HFF-Myc (cell line): ENCODE measurements around the gene ENO2.

ENCODE experiments used
- DNase-seq: peaks from one replicate; pipeline ENCODE4 v3.0.0-alpha.2; 2011; ENCODE audit warnings: low read depth; ENCODE audit errors: extremely low read depth
- H3K4me3 ChIP-seq: replicated peaks from 2 replicates; pipeline ENCODE4 v1.5.1; 2011; ENCODE audit warnings: low read depth, mild to moderate bottlenecking, control low read depth, low read length
- TF ChIP-seq, protein P1 (sequence below): IDR thresholded peaks from 2 replicates; pipeline ENCODE4 v1.5.1; 2012; ENCODE audit warnings: mild to moderate bottlenecking, low read depth, low read length, control low read depth; ENCODE audit errors: missing control alignments

ENO2 gene

GRCh38 chr12:6959058-6959804 lies 44.9 kb downstream of the ENO2 start:
- DNase-seq = no peak
- TF ChIP-seq, protein P1, sequence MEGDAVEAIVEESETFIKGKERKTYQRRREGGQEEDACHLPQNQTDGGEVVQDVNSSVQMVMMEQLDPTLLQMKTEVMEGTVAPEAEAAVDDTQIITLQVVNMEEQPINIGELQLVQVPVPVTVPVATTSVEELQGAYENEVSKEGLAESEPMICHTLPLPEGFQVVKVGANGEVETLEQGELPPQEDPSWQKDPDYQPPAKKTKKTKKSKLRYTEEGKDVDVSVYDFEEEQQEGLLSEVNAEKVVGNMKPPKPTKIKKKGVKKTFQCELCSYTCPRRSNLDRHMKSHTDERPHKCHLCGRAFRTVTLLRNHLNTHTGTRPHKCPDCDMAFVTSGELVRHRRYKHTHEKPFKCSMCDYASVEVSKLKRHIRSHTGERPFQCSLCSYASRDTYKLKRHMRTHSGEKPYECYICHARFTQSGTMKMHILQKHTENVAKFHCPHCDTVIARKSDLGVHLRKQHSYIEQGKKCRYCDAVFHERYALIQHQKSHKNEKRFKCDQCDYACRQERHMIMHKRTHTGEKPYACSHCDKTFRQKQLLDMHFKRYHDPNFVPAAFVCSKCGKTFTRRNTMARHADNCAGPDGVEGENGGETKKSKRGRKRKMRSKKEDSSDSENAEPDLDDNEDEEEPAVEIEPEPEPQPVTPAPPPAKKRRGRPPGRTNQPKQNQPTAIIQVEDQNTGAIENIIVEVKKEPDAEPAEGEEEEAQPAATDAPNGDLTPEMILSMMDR = no peak
- H3K4me3 ChIP-seq = no peak overlapping the region

- TF ChIP-seq, protein P1 = no peak
- H3K4me3 ChIP-seq = no peak overlapping the region
These were observed 45.6 kb downstream of the ENO2 start for GRCh38 chr12:6959805-6960592.

GRCh38 chr12:6960593-6961277 lies 46.4 kb downstream of the ENO2 start:
- DNase-seq = no peak
- no peak overlapping the region for H3K4me3 ChIP-seq
- TF ChIP-seq, protein P1 = peak; percentile 6

More at GRCh38 chr12:6959805-6960592, 45.6 kb downstream of the ENO2 start:
- no peak for DNase-seq

- DNase-seq = no peak
- peak overlapping the region; percentile 7; the same call in 1 of the 2 replicates for H3K4me3 ChIP-seq
These were observed 46.9 kb downstream of the ENO2 start for GRCh38 chr12:6961278-6961694.

GRCh38 chr12:6961695-6962284 lies 47.4 kb downstream of the ENO2 start:
- TF ChIP-seq, protein P1 = peak; percentile 68
- H3K4me3 ChIP-seq = peak overlapping the region; percentile 7; the same call in 1 of the 2 replicates
- DNase-seq = no peak

More at GRCh38 chr12:6961278-6961694, 46.9 kb downstream of the ENO2 start:
- TF ChIP-seq, protein P1 = no peak

- no peak for DNase-seq
- TF ChIP-seq, protein P1 = no peak
- no peak overlapping the region for H3K4me3 ChIP-seq
These were observed 48.1 kb downstream of the ENO2 start for GRCh38 chr12:6962285-6963015.
